SIG-M5 (cell line): ENCODE data around the gene MIDN.
A peak's percentile ranks its signal among the peaks of the same experiment; 100 is the strongest.
"Not testable (repeated sequence)": the region's sequence is repeated elsewhere in the genome, so short reads cannot be mapped to it uniquely, and the experiment has no call there.

Experiments
- DNase-seq: peaks from one replicate; lab custom pipeline; 2025; lab: John Stamatoyannopoulos, UW

MIDN gene

GRCh38 chr19:1246265-1247087 is 1.9 kb upstream of the MIDN start:
- DNase-seq = not testable (repeated sequence)

DNA sequence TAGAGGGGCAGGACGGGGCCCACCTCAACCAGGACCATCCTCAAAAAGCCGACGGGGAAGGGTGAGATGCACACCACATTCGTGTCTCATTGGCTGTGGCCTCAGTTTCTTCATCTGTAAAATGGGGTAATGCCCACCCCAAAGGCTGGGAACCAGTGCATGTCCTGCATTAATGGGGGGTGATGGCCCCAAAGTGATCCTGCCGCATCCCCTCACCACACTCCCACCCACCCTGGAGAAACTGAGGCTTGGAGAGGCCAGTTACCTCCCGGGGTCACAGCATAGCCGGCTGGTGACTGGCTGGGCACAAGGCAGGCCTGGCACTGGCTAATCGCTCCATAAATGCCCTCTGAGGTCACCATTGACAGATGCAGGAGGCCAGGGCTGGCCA is 640 bp upstream of the MIDN start:
- DNase-seq = no peak

DNA sequence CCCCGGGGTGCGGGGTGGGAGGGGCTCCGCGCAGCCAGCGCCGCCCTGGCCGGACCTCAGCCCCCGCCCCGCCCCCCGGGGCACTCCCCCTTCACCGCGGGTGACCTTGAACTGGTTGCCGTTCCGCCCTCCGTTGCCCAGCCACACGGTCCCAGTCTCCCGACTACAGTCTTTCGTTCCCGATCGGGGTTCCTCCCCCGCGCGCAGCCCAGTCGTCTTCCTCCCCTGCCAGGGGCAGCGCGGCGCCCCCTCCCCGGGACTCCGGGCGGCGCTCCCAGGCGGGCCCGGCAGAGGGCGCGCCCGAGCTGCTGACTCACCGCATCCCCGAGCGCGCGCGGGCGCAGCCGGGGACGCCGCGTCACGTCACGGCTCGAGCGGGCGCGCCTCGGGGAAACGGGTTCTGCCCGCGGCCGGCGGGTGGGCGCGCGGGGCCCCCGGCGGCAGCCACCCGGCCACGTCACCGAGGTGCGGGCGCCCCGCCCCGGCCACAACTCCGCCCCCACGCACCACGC is 459 bp downstream of the MIDN start:
- no peak for DNase-seq

DNA sequence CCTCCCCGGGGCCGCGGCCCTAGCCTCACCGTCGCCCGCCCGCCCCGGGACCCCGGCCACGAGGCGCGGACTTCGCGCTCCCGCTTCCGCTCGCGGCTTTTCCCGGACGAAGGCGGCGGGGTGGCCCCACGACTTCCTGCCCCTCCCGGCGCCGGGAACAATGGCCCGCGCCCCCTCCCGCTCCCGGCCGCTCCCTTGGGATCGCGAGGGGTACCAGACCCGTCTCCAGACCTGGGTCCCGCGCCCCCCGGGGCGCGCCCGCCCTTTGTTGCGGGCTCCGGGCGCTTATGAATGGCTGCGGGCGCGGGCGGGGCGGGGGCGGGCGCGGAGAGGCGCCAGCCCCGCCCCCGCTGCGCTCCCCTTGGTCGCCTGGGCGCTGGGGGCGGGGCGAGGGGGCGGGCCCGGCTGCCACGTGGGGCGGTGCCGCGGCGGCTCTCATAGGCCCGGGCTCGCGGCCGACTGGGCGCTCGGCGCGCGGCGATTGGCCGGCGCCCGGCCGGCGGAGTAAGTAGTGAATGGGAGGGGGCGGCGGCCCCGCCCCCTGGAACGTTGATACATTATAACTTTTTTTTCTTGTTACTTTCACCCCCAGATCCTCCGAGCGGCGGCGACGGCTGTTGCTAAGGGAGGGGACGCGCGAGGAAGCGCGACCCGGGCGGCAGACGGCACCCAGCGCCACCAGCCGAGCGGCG is 1.1 kb downstream of the MIDN start:
- peak; percentile 70 for DNase-seq

DNA sequence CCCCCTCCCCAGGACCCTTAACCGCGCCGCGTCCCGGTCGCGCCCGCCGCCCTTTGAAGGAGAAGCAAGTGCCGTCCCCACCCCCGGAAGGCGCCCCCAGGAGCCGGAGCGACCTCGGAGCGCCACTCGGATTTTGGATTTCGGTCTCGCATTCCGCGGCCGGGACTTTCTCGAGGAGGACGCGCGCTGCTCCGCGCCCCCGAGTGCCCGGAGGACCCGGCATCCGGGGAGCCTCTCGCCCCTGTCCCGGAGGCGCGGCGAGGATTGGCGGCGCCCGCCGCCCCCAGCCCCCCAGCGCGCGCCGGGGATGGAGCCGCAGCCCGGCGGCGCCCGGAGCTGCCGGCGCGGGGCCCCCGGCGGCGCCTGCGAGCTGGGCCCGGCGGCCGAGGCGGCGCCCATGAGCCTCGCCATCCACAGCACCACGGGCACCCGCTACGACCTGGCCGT is 1.6 kb downstream of the MIDN start:
- no peak for DNase-seq

- no peak for DNase-seq
Measured at GRCh38 chr19:1250437-1251260, 2.3 kb downstream of the MIDN start.

DNA sequence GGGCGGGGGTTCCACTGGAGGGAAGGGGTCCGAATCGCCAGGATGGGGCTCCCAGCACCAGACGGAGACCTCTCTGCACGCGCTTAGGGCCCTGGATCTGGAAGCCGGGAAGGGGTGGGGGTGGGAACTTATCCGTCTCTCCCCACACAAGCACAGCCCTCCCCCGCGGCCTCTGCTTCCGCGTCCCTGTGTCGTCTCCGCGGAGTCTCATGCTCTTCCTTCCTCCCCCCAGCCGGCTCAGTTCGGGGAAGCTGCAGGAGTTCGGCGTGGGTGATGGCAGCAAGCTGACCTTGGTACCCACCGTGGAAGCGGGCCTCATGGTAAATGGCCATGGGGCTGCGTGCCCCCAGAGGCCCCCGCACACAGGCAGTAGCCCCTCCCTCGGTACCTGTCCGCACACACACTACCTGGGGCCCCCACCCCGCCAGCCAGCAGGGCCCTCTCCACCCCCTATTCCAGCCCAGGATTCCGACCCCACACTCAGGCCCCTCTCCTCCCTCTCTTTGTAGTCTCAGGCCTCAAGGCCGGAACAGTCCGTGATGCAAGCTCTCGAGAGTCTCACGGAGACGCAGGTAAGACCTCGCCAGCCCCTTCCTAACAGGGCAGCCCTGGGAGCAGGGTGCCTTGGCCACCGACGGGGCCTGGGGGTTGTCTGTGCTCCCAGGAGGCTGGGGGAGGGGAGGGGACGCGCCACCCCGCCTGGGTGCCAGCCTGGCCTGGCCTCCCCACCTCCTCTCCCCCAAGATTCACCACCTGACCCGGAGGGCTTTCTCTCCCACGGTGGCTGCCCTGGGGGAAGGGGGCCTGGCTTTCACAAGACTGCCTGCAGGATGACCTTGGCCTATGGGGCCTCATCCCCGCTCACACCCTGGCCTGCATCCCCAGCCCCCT is 3.2 kb downstream of the MIDN start:
- DNase-seq = no peak

GRCh38 chr19:1252221-1252820 is 3.9 kb downstream of the MIDN start:
- no peak for DNase-seq

GRCh38 chr19:1252821-1253513 is 4.6 kb downstream of the MIDN start:
- DNase-seq = peak; percentile 89

- no peak for DNase-seq
Measured at GRCh38 chr19:1253514-1254080, 5.2 kb downstream of the MIDN start.

GRCh38 chr19:1254081-1254527 is 5.7 kb downstream of the MIDN start:
- no peak for DNase-seq

DNA sequence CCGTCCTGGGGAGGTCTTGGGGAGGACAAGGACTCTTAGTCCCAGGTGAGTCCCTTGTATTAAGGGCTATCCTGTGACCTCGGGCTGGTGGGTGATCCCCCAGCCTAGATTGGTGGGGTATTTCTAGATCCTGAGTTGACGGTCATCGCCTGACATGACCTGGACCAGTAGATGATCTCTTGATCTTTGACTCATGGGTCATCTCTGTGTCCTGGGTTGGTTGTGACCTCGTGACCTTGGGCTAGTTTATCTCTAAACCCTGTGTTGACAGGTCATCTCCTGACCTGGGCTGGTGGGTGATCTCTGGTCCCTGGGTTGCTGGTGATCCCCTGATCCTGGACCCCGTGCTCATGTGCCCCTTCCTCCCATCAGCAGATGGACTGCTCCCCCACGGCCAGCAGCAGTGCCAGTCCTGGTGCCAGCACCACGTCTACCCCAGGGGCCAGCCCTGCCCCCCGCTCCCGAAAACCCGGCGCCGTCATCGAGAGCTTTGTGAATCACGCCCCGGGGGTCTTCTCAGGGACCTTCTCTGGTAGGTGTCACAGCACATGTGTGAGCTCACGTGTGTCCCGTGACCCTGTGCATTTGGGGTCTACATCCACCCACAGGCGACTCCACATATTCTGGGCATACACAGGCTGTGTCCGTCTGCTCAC is 6.3 kb downstream of the MIDN start:
- no peak for DNase-seq

- DNase-seq = no peak
Measured at GRCh38 chr19:1255186-1256161, 7.1 kb downstream of the MIDN start.

DNA sequence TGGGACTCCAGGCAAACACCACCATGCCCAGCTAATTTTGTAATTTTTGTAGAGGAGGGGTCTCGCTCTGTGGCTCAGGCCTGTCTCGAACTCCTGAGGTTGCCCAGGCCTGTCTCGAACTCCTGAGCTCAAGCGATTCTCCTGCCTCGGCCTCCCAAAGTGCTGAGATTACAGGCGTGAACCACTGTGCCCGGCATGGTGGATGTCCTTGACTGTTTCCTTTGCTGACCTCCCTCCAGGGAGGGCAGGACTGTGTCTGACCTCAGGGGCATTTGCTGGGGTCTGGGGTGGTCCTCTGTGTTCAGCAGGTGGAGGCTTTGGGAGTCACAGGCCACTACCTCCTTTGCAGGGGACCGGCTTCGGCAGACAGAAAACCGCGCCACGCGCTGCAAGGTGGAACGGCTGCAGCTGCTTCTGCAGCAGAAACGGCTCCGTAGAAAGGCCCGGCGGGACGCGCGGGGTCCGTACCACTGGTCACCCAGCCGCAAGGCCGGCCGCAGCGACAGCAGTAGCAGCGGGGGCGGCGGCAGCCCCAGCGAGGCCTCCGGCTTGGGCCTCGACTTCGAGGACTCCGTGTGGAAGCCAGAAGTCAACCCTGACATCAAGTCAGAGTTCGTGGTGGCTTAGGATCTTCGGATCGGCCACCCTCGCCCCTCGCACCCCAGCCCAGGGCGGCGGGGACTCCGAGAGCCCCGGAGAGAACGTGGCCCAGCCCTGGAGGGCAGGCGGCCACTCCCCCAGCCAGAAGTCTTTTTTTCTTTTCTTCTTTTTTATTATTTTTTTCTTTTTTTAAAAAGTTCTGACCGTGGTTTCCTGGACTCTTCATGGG is 8.5 kb downstream of the MIDN start:
- no peak for DNase-seq

DNA sequence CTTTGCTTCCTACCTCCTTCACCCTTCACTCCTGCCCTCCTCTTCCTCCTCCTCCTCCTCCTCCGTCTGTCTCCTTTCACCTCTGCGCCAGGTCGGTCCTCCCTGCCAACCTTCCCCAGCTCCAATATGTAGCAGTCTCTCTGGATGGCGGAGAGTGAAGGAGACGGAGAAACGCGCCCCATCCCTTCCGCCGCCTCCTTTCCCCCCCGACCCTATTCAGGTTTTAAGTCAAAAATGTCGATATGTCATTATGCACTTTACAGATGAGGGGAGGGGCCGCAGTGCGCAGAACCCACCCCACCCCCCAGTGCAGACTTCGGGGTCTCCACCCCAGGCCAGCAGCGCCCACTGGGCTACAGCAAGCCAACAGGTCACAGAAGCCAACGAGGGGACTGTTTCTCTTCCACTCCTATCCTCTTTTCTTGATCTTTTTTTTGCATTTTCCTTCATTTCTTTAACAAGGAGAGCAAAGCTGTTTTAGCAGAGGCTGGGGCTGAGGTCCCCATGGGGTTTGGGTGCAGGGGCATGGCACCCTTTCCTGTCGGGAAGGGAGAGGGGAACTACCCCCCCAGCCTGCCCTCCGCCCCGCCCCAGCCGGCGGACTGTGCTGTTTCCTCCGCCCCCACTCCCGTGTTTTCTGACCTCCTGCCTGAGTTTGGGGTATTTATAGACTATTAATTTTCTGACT is 9.2 kb downstream of the MIDN start:
- no peak for DNase-seq

- DNase-seq = no peak
Measured at GRCh38 chr19:1258163-1258492, 9.7 kb downstream of the MIDN start.

DNA sequence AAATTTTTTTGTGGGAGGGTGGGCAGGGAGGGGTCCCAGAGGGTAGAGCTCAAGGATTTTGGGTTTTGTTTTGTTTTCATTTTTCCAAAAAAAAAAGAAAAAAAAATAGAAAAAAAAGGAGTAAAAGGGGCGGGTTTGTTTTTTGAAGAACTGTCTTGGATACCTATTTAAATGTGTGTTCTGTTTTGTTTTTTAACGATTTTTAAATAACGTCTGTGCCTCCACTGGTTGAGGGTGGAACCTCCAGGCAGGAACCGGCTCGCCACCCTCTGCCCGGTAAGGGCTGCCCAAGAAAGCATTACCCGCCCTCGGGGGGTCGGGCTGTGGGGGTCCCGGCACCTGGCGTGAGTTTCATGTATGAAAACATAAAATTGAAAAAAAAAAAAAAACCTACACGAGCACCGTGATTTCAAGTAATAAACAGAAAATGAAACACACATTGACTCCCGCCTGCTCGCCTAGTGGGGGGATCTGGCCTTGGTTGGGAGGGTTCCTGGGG is 10.4 kb downstream of the MIDN start:
- no peak for DNase-seq
